ENCODE data around the gene RAI1. TPM values are rescaled to one million over a fixed set of nuclear protein-coding genes. Genes with fewer than 3 reads are reported as not detected.

RAI1 gene
- total and polyA plus RNA-seq, 10 of the 15 experiments (the other 5 are each of a cell fraction or from before 2014, with no cell fraction given), result 0.66 to 37.7 (median 6.0) TPM

GRCh38 chr17:17830740-17831207 lies 149.5 kb downstream of the RAI1 start:
- Histone ChIP-seq H3K79me2 (ENCODE audit: control insufficient read depth, insufficient read depth, low read length) (peaks cover 11% of the 10 kb centered on the region), H3K4me2 (ENCODE audit: control insufficient read depth, insufficient read depth) (no peak overlapping the region), H4K20me1 (ENCODE audit: control insufficient read depth, insufficient read depth) (no peaks in the 10 kb centered on the region), H3K27ac (ENCODE audit: control insufficient read depth, insufficient read depth) (no peak overlapping the region), H3K9ac (ENCODE audit: control insufficient read depth, insufficient read depth, low read length) (no peak overlapping the region), H3K36me3 (ENCODE audit: control insufficient read depth in 2 of 2, insufficient read depth in 2 of 2, low read length in 1 of 2) (no peaks in the 10 kb centered on the region), H3K27me3 (replicated peaks in 1 of 2; ENCODE audit: control insufficient read depth in 2 of 2, insufficient read depth in 2 of 2, low read length in 1 of 2) (no peaks in the 10 kb centered on the region), H3K4me1 (ENCODE audit: control insufficient read depth, insufficient read depth, low read length) (peaks cover 26% of the 10 kb centered on the region), H3K9me3 (replicated peaks; ENCODE audit: control insufficient read depth, insufficient read depth, low read length) (no peaks in the 10 kb centered on the region), H3K4me3 (no peak overlapping the region), H2AFZ (ENCODE audit: control insufficient read depth, low read depth, low read length) (no peak overlapping the region)
- POLR2A ChIA-PET, result no interaction called here
- in situ Hi-C loops (cut with MboI), result no loop called here
- ATAC-seq (no peak), FAIRE-seq (no peak), DNase-seq (ENCODE audit: low read depth, low spot score) (no peak)
- SMC1A ChIA-PET (ENCODE audit: uncharacterized antibody, unreplicated experiment), result interaction anchor here (1.3 kb wide), 1 partner anchor 30 kb away, joined by 3 read pairs; no protein-coding TSS in a partner anchor
- intact Hi-C loops (cut with micrococcal nuclease; ENCODE audit: unreplicated experiment), result loop anchor here (10.0 kb wide), 1 partner anchor 846 kb away; no protein-coding TSS in a partner anchor
- TF ChIP-seq PKNOX1 (IDR thresholded peaks at IDR 0.05) (no peak), NR2F1 (conservative IDR thresholded peaks at IDR 0.05) (peak; percentile 27; the same call in 1 of the 2 replicates), ATF7 (IDR thresholded peaks at IDR 0.05; ENCODE audit: low read depth) (no peak)
- CTCF ChIA-PET, result interaction anchor here (1.4 kb wide), 1 partner anchor 10 kb away, joined by 4 read pairs; no protein-coding TSS in a partner anchor
- BruUV-seq (replicated peaks), result no TSS peak
- RAD21 ChIA-PET (ENCODE audit: unreplicated experiment), result no interaction called here
- WGBS (ENCODE audit: insufficient coverage, insufficient replicate concordance, low lambda C conversion rate, missing lambda C conversion rate), result 66% methylated on average over 5 of the region's 6 CpGs

GRCh38 chr17:17831208-17832031 lies 150.2 kb downstream of the RAI1 start:
- CTCF ChIA-PET, result interaction anchor here (0.6 kb wide), 1 partner anchor 10 kb away, joined by 3 read pairs; no protein-coding TSS in a partner anchor
- Histone ChIP-seq H3K9ac (ENCODE audit: control insufficient read depth, insufficient read depth, low read length) (no peak overlapping the region), H2AFZ (ENCODE audit: control insufficient read depth, low read depth, low read length) (no peak overlapping the region), H3K79me2 (ENCODE audit: control insufficient read depth, insufficient read depth, low read length) (peaks cover 15% of the 10 kb centered on the region), H3K4me1 (ENCODE audit: control insufficient read depth, insufficient read depth, low read length) (peaks cover 25% of the 10 kb centered on the region), H3K4me2 (ENCODE audit: control insufficient read depth, insufficient read depth) (no peak overlapping the region), H4K20me1 (ENCODE audit: control insufficient read depth, insufficient read depth) (no peaks in the 10 kb centered on the region), H3K36me3 (ENCODE audit: control insufficient read depth in 2 of 2, insufficient read depth in 2 of 2, low read length in 1 of 2) (no peaks in the 10 kb centered on the region), H3K27me3 (replicated peaks in 1 of 2; ENCODE audit: control insufficient read depth in 2 of 2, insufficient read depth in 2 of 2, low read length in 1 of 2) (no peaks in the 10 kb centered on the region), H3K27ac (ENCODE audit: control insufficient read depth, insufficient read depth) (no peak overlapping the region), H3K9me3 (replicated peaks; ENCODE audit: control insufficient read depth, insufficient read depth, low read length) (no peaks in the 10 kb centered on the region), H3K4me3 (no peak overlapping the region)
- 94% methylated on average over 12 of the region's 12 CpGs for WGBS (ENCODE audit: insufficient coverage, insufficient replicate concordance, low lambda C conversion rate, missing lambda C conversion rate)
- in situ Hi-C loops (cut with MboI) (no loop called here), intact Hi-C loops (cut with micrococcal nuclease; ENCODE audit: unreplicated experiment) (loop anchor here (10.0 kb wide), 1 partner anchor 847 kb away; no protein-coding TSS in a partner anchor)
- no TSS peak for BruUV-seq (replicated peaks)
- FAIRE-seq (no peak), DNase-seq (ENCODE audit: low read depth, low spot score) (no peak), ATAC-seq (no peak)
- no peak for TF ChIP-seq ATF7 (IDR thresholded peaks at IDR 0.05; ENCODE audit: low read depth)
- TF ChIP-seq KAT2A (conservative IDR thresholded peaks at IDR 0.05; ENCODE audit: control insufficient read depth, low read depth, low read length), result no peak
- no peak for TF ChIP-seq CEBPB (IDR thresholded peaks at IDR 0.05; ENCODE audit: borderline replicate concordance in 1 of 2, low read depth in 2 of 2, low read length in 2 of 2)
- TF ChIP-seq ZNF384 (IDR thresholded peaks at IDR 0.05; ENCODE audit: borderline replicate concordance, low read depth, low read length), result no peak
- no peak for TF ChIP-seq IKZF2 (IDR thresholded peaks at IDR 0.05)
- TF ChIP-seq POLR2AphosphoS5 (IDR thresholded peaks at IDR 0.05; ENCODE audit: low read length), result no peak
- no peak for TF ChIP-seq HDAC2 (IDR thresholded peaks at IDR 0.05)
- no peak for TF ChIP-seq ESRRA (IDR thresholded peaks at IDR 0.05; ENCODE audit: low read length)
- RAD21 ChIA-PET (ENCODE audit: unreplicated experiment), result interaction anchor here (1.1 kb wide), 1 partner anchor 11 kb away, joined by 4 read pairs; no protein-coding TSS in a partner anchor
- SMC1A ChIA-PET (ENCODE audit: uncharacterized antibody, unreplicated experiment), result interaction anchor here (1.0 to 6.2 kb wide), 4 partner anchors 10 to 25 kb away, joined by 3 to 46 read pairs (median 10); no protein-coding TSS in a partner anchor
- POLR2A ChIA-PET, result interaction anchor here (8.0 kb wide), 1 partner anchor 9 kb away, joined by 163 read pairs; no protein-coding TSS in a partner anchor
